ENCODE data around the gene CEP57L1.

CEP57L1 gene

GRCh38 chr6:109095036-109095834 lies at the start of gene CEP57L1:
TSS of gene CEP57L1 (plus strand) at chr6:109095507. CDS start at chr6:109145222, 49,715 bp downstream.
- DNase-seq = peak; percentile 96

GRCh38 chr6:109048176-109048575 lies 47.1 kb upstream of the CEP57L1 start:
- DNase-seq = no peak

- no peak for DNase-seq
Measured at GRCh38 chr6:109048670-109049415, 46.5 kb upstream of the CEP57L1 start.

- DNase-seq = peak in 1 of 2 experiments; percentile 9
Measured at GRCh38 chr6:109050012-109050411, 45.3 kb upstream of the CEP57L1 start.

- DNase-seq = no peak
Measured at GRCh38 chr6:109050447-109051102, 44.7 kb upstream of the CEP57L1 start.

- DNase-seq = no peak
Measured at GRCh38 chr6:109051301-109052017, 43.8 kb upstream of the CEP57L1 start.

- no peak for DNase-seq
Measured at GRCh38 chr6:109052018-109052651, 43.2 kb upstream of the CEP57L1 start.

GRCh38 chr6:109052852-109053251 lies 42.5 kb upstream of the CEP57L1 start:
- DNase-seq = no peak

GRCh38 chr6:109053336-109053735 lies 42.0 kb upstream of the CEP57L1 start:
- DNase-seq = no peak

- no peak for DNase-seq
Measured at GRCh38 chr6:109055771-109056235, 39.5 kb upstream of the CEP57L1 start.

- DNase-seq = no peak
Measured at GRCh38 chr6:109056661-109057060, 38.6 kb upstream of the CEP57L1 start.

GRCh38 chr6:109058620-109059019 lies 36.7 kb upstream of the CEP57L1 start:
- no peak for DNase-seq

- DNase-seq = no peak
Measured at GRCh38 chr6:109059153-109059552, 36.2 kb upstream of the CEP57L1 start.

GRCh38 chr6:109059571-109060021 lies 35.7 kb upstream of the CEP57L1 start:
- DNase-seq = peak in 1 of 2 experiments; percentile 11

GRCh38 chr6:109060571-109060970 lies 34.7 kb upstream of the CEP57L1 start:
- DNase-seq = no peak

GRCh38 chr6:109062216-109062615 lies 33.1 kb upstream of the CEP57L1 start:
- DNase-seq = no peak

GRCh38 chr6:109062767-109063352 lies 32.4 kb upstream of the CEP57L1 start:
- DNase-seq = no peak

- DNase-seq = no peak
Measured at GRCh38 chr6:109069746-109070145, 25.6 kb upstream of the CEP57L1 start.

GRCh38 chr6:109071125-109071917 lies 24.0 kb upstream of the CEP57L1 start:
- no peak for DNase-seq

- peak; percentile 65 to 81 for DNase-seq
Measured at GRCh38 chr6:109073344-109074132, 21.8 kb upstream of the CEP57L1 start.
